H1 (cell line): ENCODE measurements around the gene CTBP2. TPM values are rescaled to one million over a fixed set of nuclear protein-coding genes. Genes with fewer than 3 reads are reported as not detected.

Experiments
- CTCF ChIA-PET: fragments of 300-600 bp; sonication (Branson Sonifier 250); formaldehyde crosslinking; loops from one replicate; lab custom pipeline; 2021; ENCODE audit not compliant: partially characterized antibody; lab: Charles Lee
- POLR2A ChIA-PET: fragments of 300-600 bp; sonication (Branson Sonifier 250); formaldehyde crosslinking; loops from one replicate; lab custom pipeline; 2021; ENCODE audit warnings: inconsistent platforms; ENCODE audit not compliant: partially characterized antibody; lab: Charles Lee
- DNase-seq, 2 experiments: peaks; one replicate each; pipeline versions ENCODE4 v3.0.0 to v3.0.0-alpha.2; 2010 to 2022; ENCODE audit warnings: low spot score in 2 of 2, low read depth in 1 of 2, mixed read lengths in 1 of 2
- FAIRE-seq: peaks from 2 replicates; lab custom pipeline; 2011; peaks lifted over from hg19 to GRCh38; lab: Jason Lieb, UNC
- H2AFZ ChIP-seq: 2 replicates; pipeline ENCODE4 v1.8.1; 2012; ENCODE audit warnings: low read length, inconsistent platforms
- H2AK5ac ChIP-seq: 2 replicates; pipeline ENCODE4 v1.6.1; 2013; ENCODE audit warnings: low read depth, low read length
- H2BK120ac ChIP-seq: replicated peaks from 2 replicates; pipeline ENCODE3; 2013; ENCODE audit warnings: low read depth, low read length, inconsistent platforms
- H2BK12ac ChIP-seq: 2 replicates; pipeline ENCODE4 v1.6.1; 2013; ENCODE audit warnings: low read depth, low read length
- H2BK15ac ChIP-seq: 2 replicates; pipeline ENCODE4 v1.6.1; 2013; ENCODE audit warnings: low read length
- H2BK20ac ChIP-seq: 2 replicates; pipeline ENCODE4 v1.6.1; 2013; ENCODE audit warnings: low read length
- H2BK5ac ChIP-seq: 2 replicates; pipeline ENCODE4 v1.6.1; 2013; ENCODE audit warnings: low read depth, low read length
- H3K14ac ChIP-seq: 2 replicates; pipeline ENCODE4 v1.6.1; 2013; ENCODE audit warnings: inconsistent platforms; ENCODE audit not compliant: insufficient read length
- H3K18ac ChIP-seq: 2 replicates; pipeline ENCODE4 v1.6.1; 2013; ENCODE audit warnings: low read length; ENCODE audit errors: extremely low read depth
- H3K23ac ChIP-seq: 2 replicates; pipeline ENCODE4 v1.6.1; 2013; ENCODE audit warnings: inconsistent platforms; ENCODE audit not compliant: insufficient read length
- H3K23me2 ChIP-seq: 2 replicates; pipeline ENCODE4 v1.6.1; 2013; ENCODE audit warnings: low read depth, low read length
- H3K27ac ChIP-seq: 2 replicates; pipeline ENCODE4 v1.6.1; 2011; ENCODE audit warnings: low read depth, low read length, inconsistent platforms
- H3K27me3 ChIP-seq, 4 experiments: replicated peaks in 1 of 4; 1 replicate in 1 of 4; 2 replicates in 3 of 4; pipeline versions ENCODE4 v1.6.1 to v1.8.1; 2011 to 2013; ENCODE audit warnings: low read length in 3 of 4, mild to moderate bottlenecking in 3 of 4, inconsistent platforms in 2 of 4, mixed read lengths in 2 of 4, moderate library complexity in 1 of 4; ENCODE audit not compliant: control insufficient read depth in 3 of 4, insufficient read depth in 3 of 4; ENCODE audit errors: extremely low read depth in 1 of 4
- H3K36me3 ChIP-seq, 4 experiments: 2 replicates each; pipeline versions ENCODE4 v1.6.1 to v1.8.1; 2011 to 2013; ENCODE audit warnings: mild to moderate bottlenecking in 4 of 4, low read length in 3 of 4, moderate library complexity in 2 of 4, control low read depth in 1 of 4, inconsistent platforms in 1 of 4; ENCODE audit not compliant: insufficient read depth in 4 of 4, control insufficient read depth in 2 of 4
- H3K4ac ChIP-seq: replicated peaks from 2 replicates; pipeline ENCODE3; 2013; ENCODE audit warnings: low read length, low read depth, mixed read lengths, inconsistent platforms; ENCODE audit not compliant: insufficient read length
- H3K4me1 ChIP-seq, 4 experiments: replicated peaks in 1 of 4; 1 replicate in 1 of 4; 2 replicates in 3 of 4; pipeline versions ENCODE4 v1.6.1 to v1.8.1; 2011 to 2013; ENCODE audit warnings: low read length in 3 of 4, inconsistent platforms in 2 of 4, mixed read lengths in 1 of 4; ENCODE audit not compliant: insufficient read depth in 4 of 4, control insufficient read depth in 3 of 4
- H3K4me2 ChIP-seq, 2 experiments: 2 replicates each; pipeline versions ENCODE4 v1.6.1 to v1.8.1; 2011 to 2013; ENCODE audit warnings: low read depth in 2 of 2, low read length in 2 of 2, control low read depth in 1 of 2, inconsistent platforms in 1 of 2, mild to moderate bottlenecking in 1 of 2; ENCODE audit not compliant: insufficient read depth in 1 of 2
- H3K4me3 ChIP-seq, 4 experiments: fragments of 200-600, 300-600 bp in 1 of 4; sonication (generic), shearing (Covaris generic), sonication (Bioruptor Twin) in 1 of 4; 2 replicates each; pipeline versions ENCODE4 v1.5.1 to v1.8.1; 2011 to 2016; ENCODE audit warnings: low read length in 4 of 4, low read depth in 3 of 4, control low read depth in 2 of 4, inconsistent platforms in 2 of 4, mild to moderate bottlenecking in 2 of 4, mixed read lengths in 1 of 4, moderate library complexity in 1 of 4; ENCODE audit not compliant: insufficient read depth in 2 of 4; ENCODE audit errors: extremely low read depth in 1 of 4
- H3K56ac ChIP-seq: replicated peaks from 2 replicates; pipeline ENCODE3; 2013; ENCODE audit warnings: low read depth, mild to moderate bottlenecking, mixed read lengths, low read length, inconsistent platforms; ENCODE audit not compliant: insufficient read length
- H3K79me1 ChIP-seq: 2 replicates; pipeline ENCODE4 v1.6.1; 2013; ENCODE audit warnings: low read depth, low read length, control low read depth
- H3K79me2 ChIP-seq, 2 experiments: 2 replicates each; pipeline versions ENCODE4 v1.6.1 to v1.8.1; 2012 to 2013; ENCODE audit warnings: low read length in 2 of 2, mild to moderate bottlenecking in 2 of 2, inconsistent platforms in 1 of 2; ENCODE audit not compliant: insufficient read depth in 2 of 2, control insufficient read depth in 1 of 2
- H3K9ac ChIP-seq, 4 experiments: replicated peaks in 1 of 4; 1 replicate in 1 of 4; 2 replicates in 3 of 4; pipeline versions ENCODE4 v1.6.1 to v1.8.1; 2011 to 2013; ENCODE audit warnings: low read depth in 3 of 4, low read length in 3 of 4, control low read depth in 2 of 4, mild to moderate bottlenecking in 2 of 4, moderate library complexity in 2 of 4, inconsistent platforms in 1 of 4; ENCODE audit errors: extremely low read depth in 1 of 4
- H3K9me3 ChIP-seq, 2 experiments: 2 replicates each; pipeline versions ENCODE4 v1.6.1 to v1.8.1; 2012 to 2013; ENCODE audit warnings: mild to moderate bottlenecking in 2 of 2, moderate library complexity in 2 of 2, control low read depth in 1 of 2, inconsistent platforms in 1 of 2, low read depth in 1 of 2, low read length in 1 of 2, mixed read lengths in 1 of 2; ENCODE audit not compliant: insufficient read depth in 2 of 2
- H4K20me1 ChIP-seq, 2 experiments: replicated peaks in 1 of 2; 2 replicates each; pipeline versions ENCODE3 to v1.8.1; 2011 to 2013; ENCODE audit warnings: inconsistent platforms in 2 of 2, low read length in 2 of 2, mild to moderate bottlenecking in 1 of 2; ENCODE audit not compliant: insufficient read depth in 2 of 2, control insufficient read depth in 1 of 2
- H4K5ac ChIP-seq: 2 replicates; pipeline ENCODE4 v1.6.1; 2013; ENCODE audit warnings: low read length, low read depth, mixed read lengths, inconsistent platforms; ENCODE audit not compliant: insufficient read length
- H4K8ac ChIP-seq: 2 replicates; pipeline ENCODE4 v1.8.0; 2013; ENCODE audit warnings: mild to moderate bottlenecking, moderate library complexity, low read length, inconsistent platforms; ENCODE audit not compliant: insufficient read depth; ENCODE audit errors: extremely low read depth
- H4K91ac ChIP-seq: replicated peaks from 2 replicates; pipeline ENCODE3; 2013; ENCODE audit warnings: low read length, mixed read lengths, inconsistent platforms; ENCODE audit not compliant: insufficient read length
- ASH2L ChIP-seq: fragments of 200-600, 300-600 bp; sonication (generic); IDR thresholded peaks from one replicate; pipeline ENCODE4 v1.7.1; 2017; ENCODE audit warnings: low read length
- CREB1 ChIP-seq: IDR thresholded peaks from 2 replicates; pipeline ENCODE4 v1.6.1; 2012; ENCODE audit warnings: inconsistent platforms
- RBBP5 ChIP-seq: IDR thresholded peaks from 2 replicates; pipeline ENCODE4 v1.7.1; 2012; ENCODE audit warnings: low read depth, mild to moderate bottlenecking, inconsistent platforms, low read length, moderate library complexity, borderline replicate concordance
- TAF1 ChIP-seq: IDR thresholded peaks from 2 replicates; pipeline ENCODE4 v1.6.1; 2011; ENCODE audit warnings: mild to moderate bottlenecking, low read depth, low read length
- TBP ChIP-seq: IDR thresholded peaks from 2 replicates; pipeline ENCODE4 v1.6.1; 2011; ENCODE audit warnings: low read depth, low read length, improper control_type of control experiment
- ZNF274 ChIP-seq: IDR thresholded peaks from 2 replicates; pipeline ENCODE4 v1.7.0; 2012; ENCODE audit warnings: low read length, borderline replicate concordance; ENCODE audit errors: extremely low read depth
- WGBS, 2 experiments: shearing (Covaris generic) in 1 of 2; methylation state at CpG; one replicate each; pipeline versions ENCODE4 v1.1.6 to v1.1.7; 2013 to 2015; ENCODE audit warnings: low lambda C conversion rate in 2 of 2, mixed read lengths in 2 of 2, inconsistent platforms in 1 of 2, low coverage in 1 of 2, missing lambda C conversion rate in 1 of 2; ENCODE audit not compliant: insufficient replicate concordance in 2 of 2, insufficient coverage in 1 of 2, insufficient read length in 1 of 2; ENCODE audit errors: extremely low coverage in 1 of 2, missing lambda C conversion rate in 1 of 2; 5-methylcytosine and 5-hydroxymethylcytosine counted together
- polyA plus RNA-seq, 7 experiments: library from polyadenylated mRNA; depleted of rRNA in 3 of 7; stranded (reverse) in 5 of 7; unstranded in 2 of 7; fragments of >200 nt in 5 of 7; fragments of 200-250 nt in 2 of 7; gene quantifications; 1 replicate in 5 of 7; 2 replicates in 1 of 7; 4 replicates in 1 of 7; pipeline versions ENCODE4 v1.2.1 to v1.2.3, GENCODE V29; 2011 to 2013; ENCODE audit warnings: missing spikeins in 2 of 7, mixed read lengths in 2 of 7
- total RNA-seq: library from RNA; stranded (reverse); fragmentation: NEBNext Ultra II Directional; extraction: Animal tissue kit (Norgen Biotek cat#: 25700); gene quantifications from 2 replicates; pipeline ENCODE4 v1.2.1, GENCODE V29; 2021
- TF ChIP-seq, protein P1 (sequence below): IDR thresholded peaks from 2 replicates; pipeline ENCODE4 v1.6.1; 2011; ENCODE audit warnings: low read depth, mild to moderate bottlenecking, low read length; ENCODE audit not compliant: insufficient read depth
- TF ChIP-seq, protein P2 (sequence below), 3 experiments: IDR thresholded peaks; 1 replicate in 2 of 3; 2 replicates in 1 of 3; pipeline versions ENCODE4 v1.5.1 to v1.6.1; 2011; ENCODE audit warnings: low read length in 3 of 3, mild to moderate bottlenecking in 3 of 3, inconsistent platforms in 2 of 3, low read depth in 1 of 3, moderate library complexity in 1 of 3; ENCODE audit not compliant: insufficient read depth in 1 of 3; ENCODE audit errors: control extremely low read depth in 1 of 3

CTBP2 gene
- total and polyA plus RNA-seq, 2 of the 8 experiments (the other 6 are each of a cell fraction or from before 2014, with no cell fraction given): 208 to 221 TPM

DNA sequence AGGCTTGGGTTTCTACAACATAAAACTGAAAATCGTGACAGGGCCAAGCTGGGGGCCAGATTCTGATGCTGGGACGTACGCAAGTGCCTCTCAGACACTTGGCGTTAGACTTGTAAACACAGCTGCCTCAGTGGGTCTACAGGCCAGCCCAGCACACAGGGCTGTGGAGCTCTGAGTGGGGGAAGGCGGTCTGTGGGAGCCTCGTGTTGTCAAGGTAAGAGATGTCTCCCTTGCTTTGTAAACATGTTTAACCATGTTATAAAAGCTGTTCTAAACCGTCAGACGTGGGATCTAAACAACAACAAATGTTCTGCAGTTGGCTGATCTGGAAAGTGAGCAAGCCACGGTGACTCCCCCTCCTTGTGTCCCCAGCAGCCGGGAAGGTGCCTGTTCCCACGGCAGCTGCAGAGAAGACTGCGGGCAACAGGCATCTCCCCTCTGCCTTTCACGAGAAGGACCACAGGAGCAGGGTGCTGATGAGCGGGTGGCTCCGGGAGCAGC is 150.7 kb downstream of the CTBP2 start:
- Histone ChIP-seq H3K79me2 (peaks cover 0 to 100% of the 10 kb centered on the region in 2 experiments; a peak in 2 of 4 replicates), H3K27me3 (no peaks in the 10 kb centered on the region), H2AK5ac (no peak overlapping the region), H2BK5ac (peak overlapping the region; percentile 24; the same call in 1 of the 2 replicates), H3K9ac (no peak overlapping the region), H2BK120ac (no peak overlapping the region), H2BK12ac (no peak overlapping the region), H3K56ac (no peak overlapping the region), H3K9me3 (no peaks in the 10 kb centered on the region), H3K23me2 (no peaks in the 10 kb centered on the region), H2AFZ (no peak overlapping the region), H3K36me3 (peaks cover 2 to 37% (median 4%) of the 10 kb centered on the region in 4 experiments; a peak in 5 of 8 replicates), H3K4ac (no peak overlapping the region), H4K5ac (no peak overlapping the region), H4K8ac (peak overlapping the region; percentile 66; the same call in 1 of the 2 replicates), H3K27ac (no peak overlapping the region), H3K14ac (no peak overlapping the region), H2BK15ac (no peak overlapping the region), H4K20me1 (peaks cover 52 to 61% of the 10 kb centered on the region in 2 experiments), H3K4me2 (no peak overlapping the region), H3K18ac (no peak overlapping the region), H3K79me1 (peaks cover 36% of the 10 kb centered on the region), H3K23ac (no peak overlapping the region), H3K4me3 (no peak overlapping the region), H4K91ac (no peak overlapping the region), H3K4me1 (peaks cover 0 to 16% (median 8%) of the 10 kb centered on the region in 4 experiments; a peak in 5 of 7 replicates), H2BK20ac (no peak overlapping the region)
- CTCF ChIA-PET: interaction anchor here (1.0 to 3.0 kb wide), 9 partner anchors 8 to 57 kb away, joined by 3 to 14 read pairs (median 5); no protein-coding TSS in a partner anchor
- POLR2A ChIA-PET: interaction anchor here (1.3 to 2.1 kb wide), 2 partner anchors 9 to 18 kb away, joined by 4 to 9 read pairs; no protein-coding TSS in a partner anchor
- WGBS, 2 experiments: 87% methylated on average over 15 of the region's 15 CpGs; no CpG with 5 or more reads in 1 of the 2 experiments
- no peak for FAIRE-seq
- DNase-seq: no peak
- TF ChIP-seq CREB1 (no peak), TBP (no peak), ASH2L (no peak), TAF1 (no peak), ZNF274 (no peak), RBBP5 (no peak)
- TF ChIP-seq, protein P1, sequence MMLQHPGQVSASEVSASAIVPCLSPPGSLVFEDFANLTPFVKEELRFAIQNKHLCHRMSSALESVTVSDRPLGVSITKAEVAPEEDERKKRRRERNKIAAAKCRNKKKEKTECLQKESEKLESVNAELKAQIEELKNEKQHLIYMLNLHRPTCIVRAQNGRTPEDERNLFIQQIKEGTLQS: no peak
- TF ChIP-seq, protein P2, sequence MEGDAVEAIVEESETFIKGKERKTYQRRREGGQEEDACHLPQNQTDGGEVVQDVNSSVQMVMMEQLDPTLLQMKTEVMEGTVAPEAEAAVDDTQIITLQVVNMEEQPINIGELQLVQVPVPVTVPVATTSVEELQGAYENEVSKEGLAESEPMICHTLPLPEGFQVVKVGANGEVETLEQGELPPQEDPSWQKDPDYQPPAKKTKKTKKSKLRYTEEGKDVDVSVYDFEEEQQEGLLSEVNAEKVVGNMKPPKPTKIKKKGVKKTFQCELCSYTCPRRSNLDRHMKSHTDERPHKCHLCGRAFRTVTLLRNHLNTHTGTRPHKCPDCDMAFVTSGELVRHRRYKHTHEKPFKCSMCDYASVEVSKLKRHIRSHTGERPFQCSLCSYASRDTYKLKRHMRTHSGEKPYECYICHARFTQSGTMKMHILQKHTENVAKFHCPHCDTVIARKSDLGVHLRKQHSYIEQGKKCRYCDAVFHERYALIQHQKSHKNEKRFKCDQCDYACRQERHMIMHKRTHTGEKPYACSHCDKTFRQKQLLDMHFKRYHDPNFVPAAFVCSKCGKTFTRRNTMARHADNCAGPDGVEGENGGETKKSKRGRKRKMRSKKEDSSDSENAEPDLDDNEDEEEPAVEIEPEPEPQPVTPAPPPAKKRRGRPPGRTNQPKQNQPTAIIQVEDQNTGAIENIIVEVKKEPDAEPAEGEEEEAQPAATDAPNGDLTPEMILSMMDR (IDR thresholded peaks at IDR 0.05; ENCODE audit: control extremely low read depth in 1 of 3, insufficient read depth in 1 of 3, low read depth in 1 of 3, low read length in 3 of 3): no peak
